DMS79 (cell line): ENCODE data around the gene SRY.
"Not testable (repeated sequence)": the region's sequence is repeated elsewhere in the genome, so short reads cannot be mapped to it uniquely, and the experiment has no call there.

Experiments
- DNase-seq: peaks from one replicate; lab custom pipeline; 2025; lab: John Stamatoyannopoulos, UW

Gene SRY

GRCh38 chrY:2787600-2787999 is at the start of gene SRY:
TSS of gene SRY (minus strand) at chrY:2787682. CDS start at chrY:2787603, 79 bp downstream.
- no peak for DNase-seq

DNA sequence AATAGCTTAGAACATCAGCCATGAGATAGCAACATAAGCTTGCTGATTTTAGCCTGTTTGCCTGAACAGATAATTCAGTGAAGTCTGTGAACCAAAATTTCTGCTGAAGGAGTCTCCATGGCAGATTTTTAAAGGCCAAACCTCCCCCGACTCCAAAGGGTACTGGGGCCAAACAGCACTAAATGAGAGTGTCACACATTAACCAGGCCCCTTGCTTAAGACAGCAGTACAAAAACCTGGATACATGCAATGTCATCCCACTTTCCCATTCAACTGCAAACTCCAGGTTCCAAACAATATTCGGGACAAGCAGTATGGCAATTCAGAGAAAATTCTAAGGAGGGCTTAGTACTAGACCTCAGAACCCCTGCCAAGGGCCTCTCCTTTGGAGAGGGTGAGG is 49.6 kb upstream of the SRY start:
- no peak for DNase-seq

DNA sequence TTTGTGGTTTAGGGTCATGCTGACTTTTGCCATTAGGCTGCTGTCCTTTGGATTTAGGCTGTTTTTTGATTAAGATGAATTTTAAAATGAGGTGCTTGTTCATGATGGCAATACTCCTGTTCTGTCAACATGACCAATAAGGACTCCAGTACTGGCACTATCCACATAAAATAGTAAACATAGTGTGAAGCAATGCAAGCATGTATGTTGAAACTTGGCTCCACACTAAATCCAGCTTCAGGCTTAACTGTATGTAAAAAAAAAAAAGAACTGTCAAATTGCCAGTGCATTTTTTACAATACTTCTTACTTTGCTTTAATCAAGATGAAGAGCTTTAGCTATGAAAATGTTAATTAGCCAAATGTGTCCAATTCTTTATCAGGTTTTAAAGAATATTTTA is 47.7 kb upstream of the SRY start:
- no peak for DNase-seq

- no peak for DNase-seq
These were observed 41.0 kb upstream of the SRY start for GRCh38 chrY:2828497-2828896.

GRCh38 chrY:2824471-2824870 is 37.0 kb upstream of the SRY start:
- no peak for DNase-seq

GRCh38 chrY:2817146-2817896 is 29.8 kb upstream of the SRY start:
- not testable (repeated sequence) for DNase-seq

- no peak for DNase-seq
These were observed 12.8 kb upstream of the SRY start for GRCh38 chrY:2800246-2800645.

DNA sequence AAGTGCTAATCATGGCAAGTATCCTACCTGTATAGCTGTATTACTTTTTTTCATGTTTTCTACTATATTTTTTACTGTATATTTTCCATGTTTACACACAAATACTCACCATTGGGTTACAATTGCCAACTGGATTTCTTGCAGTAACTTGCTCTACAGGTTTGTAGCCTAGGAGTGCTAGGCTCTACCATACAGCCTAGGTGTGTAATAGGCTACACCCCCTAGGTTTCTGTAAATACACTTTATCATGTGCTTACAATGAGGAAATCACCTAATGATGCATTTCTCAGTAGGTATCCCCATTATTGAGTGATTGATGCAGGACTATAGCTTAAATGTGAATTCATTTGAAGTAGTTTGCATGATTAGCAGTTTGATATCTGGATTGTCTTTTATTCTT is 10.5 kb upstream of the SRY start:
- DNase-seq = no peak

DNA sequence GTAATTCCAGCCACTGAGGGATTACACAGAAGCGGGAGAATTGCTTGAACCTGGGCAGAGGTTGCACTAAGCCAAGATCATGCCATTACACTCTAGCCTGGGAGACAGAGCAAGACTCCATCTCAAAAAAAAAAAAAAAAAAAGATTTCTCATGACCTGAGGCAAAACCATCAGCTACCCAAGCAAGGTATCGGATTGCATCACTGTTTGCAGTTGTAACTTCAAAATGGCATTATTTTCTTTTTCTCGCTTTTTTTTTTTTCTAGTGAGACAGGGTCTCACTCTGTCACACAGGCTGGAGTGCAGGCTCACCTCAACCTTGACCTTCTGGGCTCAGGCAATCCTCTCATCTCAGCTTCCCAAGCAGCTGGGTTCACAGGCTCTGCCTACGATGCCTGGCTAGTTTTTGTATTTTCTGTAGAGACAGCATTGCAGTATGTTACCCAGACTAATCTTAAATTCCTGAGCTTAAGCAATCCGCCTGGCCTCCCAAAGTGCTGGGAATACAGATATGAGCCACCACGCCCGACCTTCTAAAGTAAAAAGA is 9.6 kb upstream of the SRY start:
- DNase-seq = no peak

DNA sequence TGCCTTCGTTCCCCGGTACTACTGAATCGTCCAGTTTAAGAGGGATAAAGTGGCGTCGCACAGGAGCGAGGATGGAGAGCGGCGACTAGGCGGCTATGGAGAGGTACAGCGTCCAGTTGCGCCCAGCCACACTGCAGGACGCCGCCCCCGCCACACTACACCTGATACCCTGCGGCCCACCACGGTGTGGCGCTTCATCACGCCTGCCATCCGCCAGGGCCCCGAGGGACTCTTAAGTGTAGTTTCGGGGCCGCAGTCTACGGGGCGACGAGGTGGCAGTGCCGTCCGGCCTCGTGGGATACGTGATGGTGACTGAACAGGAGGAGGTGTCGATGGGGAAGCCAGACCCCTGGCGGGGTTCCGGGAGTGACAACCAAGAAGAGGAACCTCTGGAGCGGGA is 2.3 kb upstream of the SRY start:
- no peak for DNase-seq

- DNase-seq = no peak
These were observed 488 bp downstream of the SRY start for GRCh38 chrY:2786876-2787512.
